ENCODE data around the gene CDKAL1.
"Not testable (repeated sequence)": the region's sequence is repeated elsewhere in the genome, so short reads cannot be mapped to it uniquely, and the experiment has no call there.

The CDKAL1 gene

DNA sequence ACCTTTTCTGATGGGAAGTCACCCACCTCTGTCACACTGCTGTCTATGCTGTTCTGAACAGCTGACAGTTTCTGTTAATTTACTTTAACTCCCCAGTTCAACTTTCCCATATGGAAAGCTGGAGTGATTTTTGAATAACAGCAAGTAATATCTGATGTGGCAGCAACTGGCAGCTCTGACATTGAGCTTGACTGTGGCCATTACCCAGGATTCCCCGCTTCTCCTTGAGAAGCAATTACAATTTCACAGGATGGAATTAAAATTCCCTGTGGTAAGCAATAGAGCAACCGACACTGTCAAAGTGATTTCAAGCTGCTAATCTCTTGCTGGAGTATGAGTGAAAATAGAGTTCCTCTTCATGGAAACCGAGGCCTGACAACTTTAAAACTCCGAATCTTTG is 711.2 kb downstream of the CDKAL1 start:
- Histone ChIP-seq H3K9ac (ENCODE audit: low read depth, low read length) (no peak overlapping the region), H3K36me3 (ENCODE audit: insufficient read depth, low read length) (no peaks in the 10 kb centered on the region), H3K27me3 (ENCODE audit: insufficient read depth, low read length, poor library complexity) (no peaks in the 10 kb centered on the region), H2AFZ (ENCODE audit: low read depth, low read length) (peak overlapping the region; percentile 18; the same call in 1 of the 2 replicates), H3K4me1 (ENCODE audit: insufficient read depth, low read length) (peaks cover 15% of the 10 kb centered on the region), H3K4me2 (ENCODE audit: insufficient read depth, low read length) (no peak overlapping the region), H3K79me2 (ENCODE audit: insufficient read depth, low read length) (no peaks in the 10 kb centered on the region), H3K27ac (ENCODE audit: low read length) (no peak overlapping the region), H3K9me3 (ENCODE audit: insufficient read depth, low read length, severe bottlenecking) (no peaks in the 10 kb centered on the region), H3K4me3 (ENCODE audit: low read depth in 1 of 2, low read length in 2 of 2) (no peak overlapping the region), H4K20me1 (ENCODE audit: insufficient read depth, low read length) (no peaks in the 10 kb centered on the region)
- TF ChIP-seq CTCF (IDR thresholded peaks at IDR 0.05; ENCODE audit: borderline replicate concordance, extremely low read depth, low read length, poor library complexity, severe bottlenecking) (no peak), EZH2 (IDR thresholded peaks at IDR 0.05; ENCODE audit: borderline replicate concordance, low read depth, low read length, severe bottlenecking) (no peak)
- DNase-seq = no peak
- ATAC-seq (ENCODE audit: insufficient read depth, low read depth) = no peak

- H3K79me2 ChIP-seq (ENCODE audit: insufficient read depth, low read length) = no peaks in the 10 kb centered on the region
- no peak for TF ChIP-seq CTCF (IDR thresholded peaks at IDR 0.05; ENCODE audit: borderline replicate concordance, extremely low read depth, low read length, poor library complexity, severe bottlenecking)
- TF ChIP-seq EZH2 (IDR thresholded peaks at IDR 0.05; ENCODE audit: borderline replicate concordance, low read depth, low read length, severe bottlenecking) = no peak
- no peaks in the 10 kb centered on the region for H3K9me3 ChIP-seq (ENCODE audit: insufficient read depth, low read length, severe bottlenecking)
- no peaks in the 10 kb centered on the region for H3K27me3 ChIP-seq (ENCODE audit: insufficient read depth, low read length, poor library complexity)
- H3K27ac ChIP-seq (ENCODE audit: low read length) = no peak overlapping the region
- peaks cover 9% of the 10 kb centered on the region for H3K4me1 ChIP-seq (ENCODE audit: insufficient read depth, low read length)
- no peak overlapping the region for H3K9ac ChIP-seq (ENCODE audit: low read depth, low read length)
- H3K4me3 ChIP-seq (ENCODE audit: low read depth in 1 of 2, low read length in 2 of 2) = no peak overlapping the region
- H3K36me3 ChIP-seq (ENCODE audit: insufficient read depth, low read length) = no peaks in the 10 kb centered on the region
- H3K4me2 ChIP-seq (ENCODE audit: insufficient read depth, low read length) = no peak overlapping the region
- ATAC-seq (ENCODE audit: insufficient read depth, low read depth) (no peak), DNase-seq (no peak)
- H2AFZ ChIP-seq (ENCODE audit: low read depth, low read length) = no peak overlapping the region
- H4K20me1 ChIP-seq (ENCODE audit: insufficient read depth, low read length) = no peaks in the 10 kb centered on the region
Measured at GRCh38 chr6:21246075-21246474, 711.8 kb downstream of the CDKAL1 start.

- H3K9me3 ChIP-seq (ENCODE audit: insufficient read depth, low read length, severe bottlenecking); H3K79me2 ChIP-seq (ENCODE audit: insufficient read depth, low read length); DNase-seq; H2AFZ ChIP-seq (ENCODE audit: low read depth, low read length); H3K9ac ChIP-seq (ENCODE audit: low read depth, low read length); H4K20me1 ChIP-seq (ENCODE audit: insufficient read depth, low read length); H3K27me3 ChIP-seq (ENCODE audit: insufficient read depth, low read length, poor library complexity); H3K4me2 ChIP-seq (ENCODE audit: insufficient read depth, low read length); H3K27ac ChIP-seq (ENCODE audit: low read length); ATAC-seq (ENCODE audit: insufficient read depth, low read depth); H3K36me3 ChIP-seq (ENCODE audit: insufficient read depth, low read length); H3K4me3 ChIP-seq (ENCODE audit: low read depth in 1 of 2, low read length in 2 of 2): not testable (repeated sequence)
- H3K4me1 ChIP-seq (ENCODE audit: insufficient read depth, low read length) = peaks cover 34% of the 10 kb centered on the region
Measured at GRCh38 chr6:21254460-21254859, 720.2 kb downstream of the CDKAL1 start.

DNA sequence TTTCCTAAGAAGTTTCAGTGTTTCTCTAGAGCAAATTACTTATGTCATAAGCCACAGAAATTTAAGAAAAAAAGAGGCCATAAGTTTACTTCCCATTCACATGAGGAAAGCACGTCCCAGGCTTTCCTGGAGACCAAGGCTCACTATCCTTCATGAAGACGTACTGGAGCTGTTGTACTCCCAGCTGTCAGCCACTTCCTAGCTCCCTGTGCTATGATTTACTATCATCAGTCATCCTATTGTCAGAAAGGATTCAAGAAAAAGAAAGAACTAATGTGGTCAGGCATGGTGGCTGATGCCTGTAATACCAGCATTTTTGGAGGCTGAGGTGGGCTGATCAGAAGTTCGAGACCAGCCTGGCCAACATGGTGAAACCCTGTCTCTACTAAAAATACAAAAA is 721.9 kb downstream of the CDKAL1 start:
- no peaks in the 10 kb centered on the region for H3K36me3 ChIP-seq (ENCODE audit: insufficient read depth, low read length)
- ATAC-seq (ENCODE audit: insufficient read depth, low read depth) = no peak
- TF ChIP-seq EZH2 (IDR thresholded peaks at IDR 0.05; ENCODE audit: borderline replicate concordance, low read depth, low read length, severe bottlenecking) = no peak
- TF ChIP-seq CTCF (IDR thresholded peaks at IDR 0.05; ENCODE audit: borderline replicate concordance, extremely low read depth, low read length, poor library complexity, severe bottlenecking) = no peak

More for the DNA sequence above, 721.9 kb downstream of the CDKAL1 start:
- DNase-seq = no peak
- H4K20me1 ChIP-seq (ENCODE audit: insufficient read depth, low read length) = no peaks in the 10 kb centered on the region
- H3K9me3 ChIP-seq (ENCODE audit: insufficient read depth, low read length, severe bottlenecking) = no peaks in the 10 kb centered on the region
- no peak overlapping the region for H3K4me2 ChIP-seq (ENCODE audit: insufficient read depth, low read length)
- no peak overlapping the region for H3K9ac ChIP-seq (ENCODE audit: low read depth, low read length)
- no peak overlapping the region for H2AFZ ChIP-seq (ENCODE audit: low read depth, low read length)
- peak overlapping the region; percentile 68; the same call in 1 of the 2 replicates for H3K27ac ChIP-seq (ENCODE audit: low read length)
- no peak overlapping the region for H3K4me3 ChIP-seq (ENCODE audit: low read depth in 1 of 2, low read length in 2 of 2)
- H3K4me1 ChIP-seq (ENCODE audit: insufficient read depth, low read length) = peaks cover 48% of the 10 kb centered on the region
- no peaks in the 10 kb centered on the region for H3K79me2 ChIP-seq (ENCODE audit: insufficient read depth, low read length)
- H3K27me3 ChIP-seq (ENCODE audit: insufficient read depth, low read length, poor library complexity) = no peaks in the 10 kb centered on the region

Measured in DND-41 (cell line).